ENCODE data around the gene MRPL9.

Gene MRPL9

DNA sequence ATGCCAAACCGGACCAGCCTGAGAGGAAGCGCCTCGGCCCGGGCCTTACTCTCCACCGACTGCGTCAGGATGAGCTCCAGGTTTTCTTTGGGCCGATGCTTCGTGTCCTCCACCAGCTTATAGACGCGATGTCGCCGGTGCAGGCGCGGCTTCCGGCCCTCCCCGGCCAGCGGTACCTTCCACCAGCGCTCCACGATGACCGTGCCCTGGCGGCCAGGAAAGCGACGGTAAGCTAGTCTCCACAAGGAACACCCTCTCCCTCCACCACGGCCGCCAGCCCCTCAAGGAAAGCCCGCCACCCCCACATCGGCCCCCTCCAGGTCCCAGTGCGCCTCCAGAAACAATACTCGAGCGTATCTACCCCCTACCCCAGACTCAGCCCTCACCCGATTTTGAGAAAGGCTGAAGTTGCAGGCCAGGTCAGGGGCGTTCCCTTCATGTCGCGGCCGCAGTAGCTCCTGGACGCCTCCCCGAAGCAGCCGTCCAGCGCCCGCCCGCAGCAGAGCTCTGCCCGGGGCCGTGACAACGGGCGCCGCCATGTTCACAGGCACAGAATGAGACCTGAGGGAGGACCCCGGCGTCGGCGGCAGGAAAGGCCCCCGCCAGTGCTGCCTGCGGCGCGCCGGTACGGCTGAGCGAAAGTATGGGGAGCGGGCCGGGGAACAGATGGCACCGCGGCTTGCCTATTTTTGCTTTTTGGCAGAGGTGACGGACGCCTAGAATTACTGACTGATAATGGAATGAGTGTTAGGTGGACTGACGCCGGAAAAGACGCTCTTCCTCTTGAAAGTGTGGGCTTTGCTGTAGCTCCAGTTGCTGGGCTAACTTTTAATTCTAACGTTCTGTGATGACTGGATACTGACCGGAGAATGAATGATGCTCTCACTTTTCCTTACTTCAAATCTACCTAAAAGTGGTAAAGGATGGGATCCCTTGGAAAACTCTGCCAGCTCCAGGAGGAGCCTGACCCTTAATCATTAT, at the start of gene MRPL9:
MRPL9 (minus strand) TSS at position 556 of the 981 bp plus-strand sequence; CDS start at position 539, 17 bp downstream.
- peak within 1 kb of the TSS; percentile 98 for H3K4me3 ChIP-seq (ENCODE audit: low read depth, low read length)
- TF ChIP-seq POLR2A (IDR thresholded peaks at IDR 0.05; ENCODE audit: extremely low read depth, insufficient read length) = peak; percentile 66
- TF ChIP-seq, protein P1, sequence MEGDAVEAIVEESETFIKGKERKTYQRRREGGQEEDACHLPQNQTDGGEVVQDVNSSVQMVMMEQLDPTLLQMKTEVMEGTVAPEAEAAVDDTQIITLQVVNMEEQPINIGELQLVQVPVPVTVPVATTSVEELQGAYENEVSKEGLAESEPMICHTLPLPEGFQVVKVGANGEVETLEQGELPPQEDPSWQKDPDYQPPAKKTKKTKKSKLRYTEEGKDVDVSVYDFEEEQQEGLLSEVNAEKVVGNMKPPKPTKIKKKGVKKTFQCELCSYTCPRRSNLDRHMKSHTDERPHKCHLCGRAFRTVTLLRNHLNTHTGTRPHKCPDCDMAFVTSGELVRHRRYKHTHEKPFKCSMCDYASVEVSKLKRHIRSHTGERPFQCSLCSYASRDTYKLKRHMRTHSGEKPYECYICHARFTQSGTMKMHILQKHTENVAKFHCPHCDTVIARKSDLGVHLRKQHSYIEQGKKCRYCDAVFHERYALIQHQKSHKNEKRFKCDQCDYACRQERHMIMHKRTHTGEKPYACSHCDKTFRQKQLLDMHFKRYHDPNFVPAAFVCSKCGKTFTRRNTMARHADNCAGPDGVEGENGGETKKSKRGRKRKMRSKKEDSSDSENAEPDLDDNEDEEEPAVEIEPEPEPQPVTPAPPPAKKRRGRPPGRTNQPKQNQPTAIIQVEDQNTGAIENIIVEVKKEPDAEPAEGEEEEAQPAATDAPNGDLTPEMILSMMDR (IDR thresholded peaks at IDR 0.05; ENCODE audit: low read depth, low read length) = no peak
- peak; percentile 47 for TF ChIP-seq MYC (IDR thresholded peaks at IDR 0.05; ENCODE audit: low read depth, low read length)
- TF ChIP-seq, protein P2, sequence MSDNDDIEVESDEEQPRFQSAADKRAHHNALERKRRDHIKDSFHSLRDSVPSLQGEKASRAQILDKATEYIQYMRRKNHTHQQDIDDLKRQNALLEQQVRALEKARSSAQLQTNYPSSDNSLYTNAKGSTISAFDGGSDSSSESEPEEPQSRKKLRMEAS (IDR thresholded peaks at IDR 0.05; ENCODE audit: low read depth, low read length) = peak; percentile 80
- peak; percentile 91 for DNase-seq (ENCODE audit: low read depth)

DNA sequence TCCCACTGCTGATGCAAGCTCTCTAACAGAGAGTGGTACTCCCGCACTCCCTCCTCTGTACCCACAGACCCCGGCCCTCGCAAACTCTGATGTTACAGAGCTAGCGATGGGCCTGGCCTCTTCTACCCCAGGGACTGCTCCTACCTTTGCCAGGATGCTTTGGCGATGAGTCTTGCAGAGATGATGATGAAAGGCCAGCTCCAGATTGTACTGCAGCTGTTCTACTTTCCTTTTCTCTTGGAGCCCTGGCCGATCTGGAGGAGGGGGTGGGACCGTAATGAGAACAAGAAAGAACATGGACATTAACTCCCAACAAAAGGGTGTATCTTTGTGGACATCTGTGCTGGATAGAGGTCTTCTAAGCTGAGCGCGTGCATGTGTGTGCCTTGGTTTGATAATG, 47.9 kb upstream of the MRPL9 start:
- DNase-seq (ENCODE audit: low read depth) = no peak
- TF ChIP-seq, protein P1 (IDR thresholded peaks at IDR 0.05; ENCODE audit: low read depth, low read length) = no peak
- no peak for TF ChIP-seq MYC (IDR thresholded peaks at IDR 0.05; ENCODE audit: low read depth, low read length)
- TF ChIP-seq, protein P2 (IDR thresholded peaks at IDR 0.05; ENCODE audit: low read depth, low read length) = no peak
- TF ChIP-seq POLR2A (IDR thresholded peaks at IDR 0.05; ENCODE audit: extremely low read depth, insufficient read length) = no peak
- no peak overlapping the region for H3K4me3 ChIP-seq (ENCODE audit: low read depth, low read length)

- no peak overlapping the region for H3K4me3 ChIP-seq (ENCODE audit: low read depth, low read length)
- no peak for DNase-seq (ENCODE audit: low read depth)
- no peak for TF ChIP-seq MYC (IDR thresholded peaks at IDR 0.05; ENCODE audit: low read depth, low read length)
- TF ChIP-seq POLR2A (IDR thresholded peaks at IDR 0.05; ENCODE audit: extremely low read depth, insufficient read length) = no peak
- TF ChIP-seq, protein P2 (IDR thresholded peaks at IDR 0.05; ENCODE audit: low read depth, low read length) = no peak
- TF ChIP-seq, protein P1 (IDR thresholded peaks at IDR 0.05; ENCODE audit: low read depth, low read length) = no peak
These were observed 46.8 kb upstream of the MRPL9 start for GRCh38 chr1:151809985-151810556.

GRCh38 chr1:151809290-151809984, 46.1 kb upstream of the MRPL9 start:
- no peak overlapping the region for H3K4me3 ChIP-seq (ENCODE audit: low read depth, low read length)
- no peak for TF ChIP-seq POLR2A (IDR thresholded peaks at IDR 0.05; ENCODE audit: extremely low read depth, insufficient read length)
- TF ChIP-seq, protein P2 (IDR thresholded peaks at IDR 0.05; ENCODE audit: low read depth, low read length) = no peak
- TF ChIP-seq, protein P1 (IDR thresholded peaks at IDR 0.05; ENCODE audit: low read depth, low read length) = no peak
- TF ChIP-seq MYC (IDR thresholded peaks at IDR 0.05; ENCODE audit: low read depth, low read length) = no peak
- DNase-seq (ENCODE audit: low read depth) = no peak

GRCh38 chr1:151807766-151808165, 44.5 kb upstream of the MRPL9 start:
- no peak overlapping the region for H3K4me3 ChIP-seq (ENCODE audit: low read depth, low read length)
- no peak for DNase-seq (ENCODE audit: low read depth)
- TF ChIP-seq, protein P1 (IDR thresholded peaks at IDR 0.05; ENCODE audit: low read depth, low read length) = no peak
- TF ChIP-seq MYC (IDR thresholded peaks at IDR 0.05; ENCODE audit: low read depth, low read length) (no peak), POLR2A (IDR thresholded peaks at IDR 0.05; ENCODE audit: extremely low read depth, insufficient read length) (no peak)
- TF ChIP-seq, protein P2 (IDR thresholded peaks at IDR 0.05; ENCODE audit: low read depth, low read length) = no peak
